Measurements from ENCODE around the gene OSBPL2.

Gene OSBPL2

GRCh38 chr20:62212299-62212698 lies 26.0 kb upstream of the OSBPL2 start:
- DNase-seq (ENCODE audit: insufficient read length, low spot score) = no peak
- TF ChIP-seq, protein P1, sequence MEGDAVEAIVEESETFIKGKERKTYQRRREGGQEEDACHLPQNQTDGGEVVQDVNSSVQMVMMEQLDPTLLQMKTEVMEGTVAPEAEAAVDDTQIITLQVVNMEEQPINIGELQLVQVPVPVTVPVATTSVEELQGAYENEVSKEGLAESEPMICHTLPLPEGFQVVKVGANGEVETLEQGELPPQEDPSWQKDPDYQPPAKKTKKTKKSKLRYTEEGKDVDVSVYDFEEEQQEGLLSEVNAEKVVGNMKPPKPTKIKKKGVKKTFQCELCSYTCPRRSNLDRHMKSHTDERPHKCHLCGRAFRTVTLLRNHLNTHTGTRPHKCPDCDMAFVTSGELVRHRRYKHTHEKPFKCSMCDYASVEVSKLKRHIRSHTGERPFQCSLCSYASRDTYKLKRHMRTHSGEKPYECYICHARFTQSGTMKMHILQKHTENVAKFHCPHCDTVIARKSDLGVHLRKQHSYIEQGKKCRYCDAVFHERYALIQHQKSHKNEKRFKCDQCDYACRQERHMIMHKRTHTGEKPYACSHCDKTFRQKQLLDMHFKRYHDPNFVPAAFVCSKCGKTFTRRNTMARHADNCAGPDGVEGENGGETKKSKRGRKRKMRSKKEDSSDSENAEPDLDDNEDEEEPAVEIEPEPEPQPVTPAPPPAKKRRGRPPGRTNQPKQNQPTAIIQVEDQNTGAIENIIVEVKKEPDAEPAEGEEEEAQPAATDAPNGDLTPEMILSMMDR (IDR thresholded peaks at IDR 0.05; ENCODE audit: insufficient read depth, missing control alignments) = no peak
- no peak for FAIRE-seq

GRCh38 chr20:62214067-62214466 lies 24.3 kb upstream of the OSBPL2 start:
- FAIRE-seq (no peak), DNase-seq (ENCODE audit: insufficient read length, low spot score) (no peak)
- TF ChIP-seq, protein P1 (IDR thresholded peaks at IDR 0.05; ENCODE audit: insufficient read depth, missing control alignments) = no peak

- TF ChIP-seq, protein P1 (IDR thresholded peaks at IDR 0.05; ENCODE audit: insufficient read depth, missing control alignments) = no peak
- no peak for FAIRE-seq
These were observed 23.0 kb upstream of the OSBPL2 start for GRCh38 chr20:62215020-62215990.

GRCh38 chr20:62215991-62216635 lies 22.2 kb upstream of the OSBPL2 start:
- DNase-seq (ENCODE audit: insufficient read length, low spot score) (no peak), FAIRE-seq (no peak)
- TF ChIP-seq, protein P1 (IDR thresholded peaks at IDR 0.05; ENCODE audit: insufficient read depth, missing control alignments) = no peak

More at GRCh38 chr20:62215020-62215990, 23.0 kb upstream of the OSBPL2 start:
- DNase-seq (ENCODE audit: insufficient read length, low spot score) = no peak

DNA sequence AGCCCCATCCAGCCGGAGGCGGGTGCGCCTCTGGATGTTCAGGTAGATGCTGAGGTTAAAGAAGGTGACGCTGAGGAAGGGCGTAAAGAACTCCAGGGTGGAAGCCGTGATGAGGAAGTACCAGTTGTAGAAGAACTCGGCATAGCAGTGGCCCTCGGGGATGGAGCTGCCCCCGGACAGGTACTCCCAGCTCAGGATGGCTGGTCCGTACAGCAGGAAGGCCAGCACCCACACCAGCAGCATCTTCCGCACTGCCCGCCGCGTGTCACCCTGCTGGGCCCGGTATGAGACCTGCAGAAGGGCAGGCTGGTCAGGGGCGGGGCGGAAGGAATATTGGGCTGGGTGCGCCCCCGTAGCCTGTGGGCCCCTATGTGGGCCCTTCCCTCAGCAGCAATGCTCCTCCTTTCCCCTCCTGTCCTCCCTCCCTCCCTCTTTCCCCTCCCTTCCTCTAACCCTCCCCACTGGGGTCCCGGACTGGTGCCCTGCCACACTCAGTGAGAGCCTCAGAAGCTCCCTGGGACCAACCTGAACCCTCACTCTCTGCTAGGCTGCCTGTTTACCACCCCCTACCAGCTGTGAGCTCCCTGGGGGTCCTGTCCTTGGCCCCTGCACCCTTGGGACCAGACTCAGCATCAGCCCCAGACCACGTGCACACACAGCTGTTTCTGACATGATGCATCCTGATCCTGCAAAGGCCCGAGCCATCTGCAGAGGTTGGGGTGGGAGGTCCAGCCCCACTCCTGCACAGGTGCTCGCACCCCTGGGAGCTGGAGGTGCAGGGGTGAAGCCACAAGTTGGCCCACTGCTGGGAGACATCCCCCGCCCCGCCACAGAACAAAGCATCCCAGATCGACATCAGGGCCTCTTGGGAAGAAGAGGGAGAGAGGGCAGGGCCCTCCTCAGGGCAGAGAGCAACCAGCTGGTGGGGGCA lies 21.4 kb upstream of the OSBPL2 start:
- TF ChIP-seq, protein P1 (IDR thresholded peaks at IDR 0.05; ENCODE audit: insufficient read depth, missing control alignments) = no peak
- DNase-seq (ENCODE audit: insufficient read length, low spot score) = no peak
- FAIRE-seq = no peak

DNA sequence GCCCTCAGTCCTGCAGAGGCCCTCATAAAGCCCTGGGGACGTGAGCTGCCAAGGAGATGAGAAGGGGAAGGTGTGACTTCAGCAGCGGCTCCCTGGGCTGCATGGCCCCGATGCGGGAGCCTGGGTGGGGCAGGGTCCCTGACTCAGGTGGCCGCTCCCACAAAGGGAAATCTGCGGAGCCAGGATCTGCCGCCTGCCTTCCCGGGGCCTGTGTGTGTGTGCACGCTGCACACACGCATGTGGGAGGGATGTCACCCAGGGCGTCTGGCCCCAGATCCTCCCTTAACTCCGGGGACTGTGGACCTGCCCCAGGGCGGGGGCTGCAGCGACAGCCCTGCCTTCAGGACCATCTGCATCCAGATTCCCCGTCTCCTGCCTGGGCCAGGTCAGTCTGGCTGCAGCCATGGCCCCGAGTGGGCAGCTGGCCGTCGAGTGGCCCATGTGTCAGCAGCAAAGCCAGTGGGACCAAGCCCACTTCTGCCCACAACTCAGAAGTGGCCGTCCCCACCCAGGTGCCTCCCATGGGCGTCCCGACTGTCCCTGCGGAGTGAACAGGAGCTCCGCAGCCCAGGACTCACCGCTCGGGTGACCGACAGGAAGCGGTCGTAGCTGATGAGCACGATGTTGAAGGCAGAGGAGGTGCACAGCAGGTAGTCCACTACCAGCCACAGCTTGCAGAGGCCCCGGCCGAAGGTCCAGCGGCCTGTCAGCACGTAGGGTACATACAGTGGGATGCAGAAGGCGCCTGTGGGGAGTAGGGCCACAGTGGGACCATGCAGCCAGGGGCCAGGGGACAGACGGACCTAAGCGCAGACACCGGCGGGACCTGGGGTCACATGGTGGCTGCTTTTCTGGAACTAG lies 20.2 kb upstream of the OSBPL2 start:
- FAIRE-seq = no peak
- TF ChIP-seq, protein P1 (IDR thresholded peaks at IDR 0.05; ENCODE audit: insufficient read depth, missing control alignments) = no peak

More for the DNA sequence above, 20.2 kb upstream of the OSBPL2 start:
- DNase-seq (ENCODE audit: insufficient read length, low spot score) = no peak
